ENCODE measurements around the gene MSMB. TPM values are rescaled to one million over a fixed set of nuclear protein-coding genes. Genes with fewer than 3 reads are reported as not detected.
"Not testable (repeated sequence)": the region's sequence is repeated elsewhere in the genome, so short reads cannot be mapped to it uniquely, and the experiment has no call there.

MSMB gene
- total and polyA plus RNA-seq, 2 of the 8 experiments (the other 6 are each of a cell fraction or from before 2014, with no cell fraction given), result not detected

GRCh38 chr10:45999955-46000354, 46.1 kb downstream of the MSMB start:
- not testable (repeated sequence) for H2BK20ac ChIP-seq (ENCODE audit: low read length); DNase-seq (ENCODE audit: low read depth in 1 of 2, low spot score in 2 of 2); H2AK5ac ChIP-seq (ENCODE audit: low read depth, low read length); H3K27me3 ChIP-seq (replicated peaks in 1 of 4; ENCODE audit: control insufficient read depth in 3 of 4, extremely low read depth in 1 of 4, insufficient read depth in 3 of 4, low read length in 3 of 4); H4K5ac ChIP-seq (ENCODE audit: insufficient read length, low read depth, low read length); H3K18ac ChIP-seq (ENCODE audit: extremely low read depth, low read length); H4K20me1 ChIP-seq (replicated peaks in 1 of 2; ENCODE audit: control insufficient read depth in 1 of 2, insufficient read depth in 2 of 2, low read length in 2 of 2); H2AFZ ChIP-seq (ENCODE audit: low read length); H3K79me2 ChIP-seq (ENCODE audit: control insufficient read depth in 1 of 2, insufficient read depth in 2 of 2, low read length in 2 of 2); H3K14ac ChIP-seq (ENCODE audit: insufficient read length); H3K23ac ChIP-seq (ENCODE audit: insufficient read length); H2BK15ac ChIP-seq (ENCODE audit: low read length); H3K9ac ChIP-seq (replicated peaks in 1 of 4; ENCODE audit: extremely low read depth in 1 of 4, low read depth in 3 of 4, low read length in 3 of 4); H2BK5ac ChIP-seq (ENCODE audit: low read depth, low read length); H2BK12ac ChIP-seq (ENCODE audit: low read depth, low read length); H2BK120ac ChIP-seq (replicated peaks; ENCODE audit: low read depth, low read length); H3K56ac ChIP-seq (replicated peaks; ENCODE audit: insufficient read length, low read depth, low read length); H4K8ac ChIP-seq (ENCODE audit: extremely low read depth, insufficient read depth, low read length); H3K4me1 ChIP-seq (replicated peaks in 1 of 4; ENCODE audit: control insufficient read depth in 3 of 4, insufficient read depth in 4 of 4, low read length in 3 of 4); H3K9me3 ChIP-seq (ENCODE audit: insufficient read depth in 2 of 2, low read depth in 1 of 2, low read length in 1 of 2); H3K4me2 ChIP-seq (ENCODE audit: insufficient read depth in 1 of 2, low read depth in 2 of 2, low read length in 2 of 2); FAIRE-seq; H3K23me2 ChIP-seq (ENCODE audit: low read depth, low read length); H3K4ac ChIP-seq (replicated peaks; ENCODE audit: insufficient read length, low read depth, low read length); H3K27ac ChIP-seq (ENCODE audit: low read depth, low read length); H3K4me3 ChIP-seq (ENCODE audit: extremely low read depth in 1 of 4, insufficient read depth in 2 of 4, low read depth in 3 of 4, low read length in 4 of 4); H4K91ac ChIP-seq (replicated peaks; ENCODE audit: insufficient read length, low read length); H3K79me1 ChIP-seq (ENCODE audit: low read depth, low read length)
- WGBS, 2 experiments (ENCODE audit: extremely low coverage in 1 of 2, insufficient coverage in 1 of 2, insufficient read length in 1 of 2, insufficient replicate concordance in 2 of 2, low coverage in 1 of 2, low lambda C conversion rate in 2 of 2, missing lambda C conversion rate in 1 of 2), result 94% methylated on average over 5 of the region's 5 CpGs; no CpG with 5 or more reads in 1 of the 2 experiments
- peaks cover 14 to 53% (median 31%) of the 10 kb centered on the region in 4 experiments for H3K36me3 ChIP-seq (ENCODE audit: control insufficient read depth in 2 of 4, insufficient read depth in 4 of 4, low read length in 3 of 4)
- ChIA-PET CTCF (ENCODE audit: partially characterized antibody) (interaction anchor here (1.9 kb wide), 1 partner anchor 22 kb away, joined by 5 read pairs; no protein-coding TSS in a partner anchor), POLR2A (ENCODE audit: partially characterized antibody) (interaction anchor here (0.5 kb wide), 1 partner anchor 31 kb away, joined by 4 read pairs; no protein-coding TSS in a partner anchor)

All from H1 (cell line).